IMR-90 (cell line): Measurements from ENCODE around the gene CNFN. TPM values are rescaled to one million over a fixed set of nuclear protein-coding genes. Genes with fewer than 3 reads are reported as not detected.

ENCODE experiments used
- ATAC-seq: fragments of 200-7000 bp; cut with Tn5 transposase; 2 replicates; pipeline ENCODE4 v1.9.1; 2020; ENCODE audit warnings: low read depth, mild to moderate bottlenecking, moderate library complexity
- BruUV-seq: library from RNA; stranded (reverse); fragments of 400-500 nt; replicated peaks from 2 replicates; lab custom pipeline; 2021; lab: Mats Ljungman, UMichigan
- CTCF ChIA-PET: fragments of 300-600 bp; formaldehyde crosslinking; extraction: SDS; loops from one replicate; lab custom pipeline; 2021; ENCODE audit warnings: antibody characterized with exemption; lab: Yijun Ruan, JAX
- POLR2A ChIA-PET: fragments of 300-600 bp; sonication (Branson Sonifier 250); formaldehyde crosslinking; loops from one replicate; lab custom pipeline; 2022; ENCODE audit warnings: antibody characterized with exemption; ENCODE audit not compliant: unreplicated experiment; lab: Charles Lee
- DNase-seq: peaks from one replicate; pipeline ENCODE4 v3.0.0; 2013
- H2AFZ ChIP-seq: replicated peaks from 2 replicates; pipeline ENCODE3; 2013; ENCODE audit warnings: low read length, mild to moderate bottlenecking; ENCODE audit not compliant: poor library complexity
- H2AK5ac ChIP-seq: 2 replicates; pipeline ENCODE4 v1.6.1; 2013; ENCODE audit warnings: low read depth, low read length, inconsistent platforms
- H2AK9ac ChIP-seq: replicated peaks from 2 replicates; pipeline ENCODE3; 2013; ENCODE audit warnings: mild to moderate bottlenecking, low read depth, low read length, moderate library complexity; ENCODE audit not compliant: poor library complexity
- H2BK120ac ChIP-seq: 2 replicates; pipeline ENCODE4 v1.6.1; 2013; ENCODE audit warnings: low read depth, low read length, inconsistent platforms
- H2BK15ac ChIP-seq: 3 replicates; pipeline ENCODE4 v1.6.1; 2013; ENCODE audit warnings: low read depth, low read length, inconsistent platforms
- H2BK20ac ChIP-seq: 2 replicates; pipeline ENCODE4 v1.6.1; 2013; ENCODE audit warnings: low read depth, mild to moderate bottlenecking, inconsistent platforms, low read length, moderate library complexity
- H2BK5ac ChIP-seq: 2 replicates; pipeline ENCODE4 v1.6.1; 2013; ENCODE audit warnings: mild to moderate bottlenecking, low read depth, low read length, inconsistent platforms; ENCODE audit not compliant: poor library complexity, severe bottlenecking
- H3K14ac ChIP-seq: replicated peaks from 2 replicates; pipeline ENCODE4 v1.6.1; 2013; ENCODE audit warnings: low read depth, low read length, inconsistent platforms
- H3K18ac ChIP-seq: 2 replicates; pipeline ENCODE4 v1.6.1; 2013; ENCODE audit warnings: low read depth, low read length, control low read depth
- H3K23ac ChIP-seq: 2 replicates; pipeline ENCODE4 v1.6.1; 2013; ENCODE audit warnings: low read depth, low read length, inconsistent platforms
- H3K27ac ChIP-seq: 2 replicates; pipeline ENCODE4 v1.5.1; 2013; ENCODE audit warnings: mild to moderate bottlenecking, control low read depth, low read length; ENCODE audit not compliant: insufficient read depth
- H3K27me3 ChIP-seq: 2 replicates; pipeline ENCODE4 v1.6.1; 2013; ENCODE audit warnings: low read length; ENCODE audit not compliant: control insufficient read depth, insufficient read depth
- H3K36me3 ChIP-seq: 2 replicates; pipeline ENCODE4 v1.6.1; 2013; ENCODE audit warnings: low read length, mixed read lengths; ENCODE audit not compliant: control insufficient read depth, insufficient read depth
- H3K4ac ChIP-seq: 2 replicates; pipeline ENCODE4 v1.6.1; 2013; ENCODE audit warnings: low read depth, low read length, inconsistent platforms
- H3K4me1 ChIP-seq: 2 replicates; pipeline ENCODE4 v1.6.1; 2013; ENCODE audit warnings: low read length, mixed read lengths; ENCODE audit not compliant: control insufficient read depth, insufficient read depth
- H3K4me2 ChIP-seq: 2 replicates; pipeline ENCODE4 v1.6.1; 2013; ENCODE audit warnings: low read depth, mild to moderate bottlenecking, control low read depth, low read length, moderate library complexity
- H3K4me3 ChIP-seq: 2 replicates; pipeline ENCODE4 v1.5.1; 2013; ENCODE audit warnings: low read depth, mild to moderate bottlenecking, control low read depth, low read length, moderate library complexity; ENCODE audit not compliant: insufficient read depth
- H3K56ac ChIP-seq: 2 replicates; pipeline ENCODE4 v1.6.1; 2013; ENCODE audit warnings: low read length, inconsistent platforms; ENCODE audit not compliant: insufficient read depth; ENCODE audit errors: extremely low read depth
- H3K79me1 ChIP-seq, 2 experiments: 2 replicates each; pipeline ENCODE4 v1.6.1; 2013; ENCODE audit warnings: low read length in 2 of 2, inconsistent platforms in 1 of 2, low read depth in 1 of 2
- H3K9ac ChIP-seq: 2 replicates; pipeline ENCODE4 v1.6.1; 2013; ENCODE audit warnings: low read depth, low read length, control low read depth
- H3K9me1 ChIP-seq: 2 replicates; pipeline ENCODE4 v1.6.1; 2013; ENCODE audit warnings: low read length, inconsistent platforms; ENCODE audit not compliant: insufficient read depth
- H3K9me3 ChIP-seq: 2 replicates; pipeline ENCODE4 v1.6.1; 2013; ENCODE audit warnings: low read length; ENCODE audit not compliant: control insufficient read depth, insufficient read depth
- H4K20me1 ChIP-seq: 2 replicates; pipeline ENCODE4 v1.6.1; 2013; ENCODE audit warnings: low read length, inconsistent platforms; ENCODE audit not compliant: insufficient read depth
- H4K5ac ChIP-seq: 2 replicates; pipeline ENCODE4 v1.6.1; 2013; ENCODE audit warnings: mild to moderate bottlenecking, low read depth, low read length, control low read depth
- H4K8ac ChIP-seq, 2 experiments: 2 replicates each; pipeline ENCODE4 v1.6.1; 2013; ENCODE audit warnings: low read depth in 2 of 2, low read length in 2 of 2, control low read depth in 1 of 2, inconsistent platforms in 1 of 2
- H4K91ac ChIP-seq: 2 replicates; pipeline ENCODE4 v1.6.1; 2013; ENCODE audit warnings: low read depth, low read length, inconsistent platforms; ENCODE audit not compliant: insufficient read depth
- BHLHE40 ChIP-seq: fragments of 150-350 bp; IDR thresholded peaks from 2 replicates; pipeline ENCODE4 v1.6.1; 2016; ENCODE audit warnings: mild to moderate bottlenecking, low read depth, low read length
- CEBPB ChIP-seq: IDR thresholded peaks from 2 replicates; pipeline ENCODE4 v1.6.1; 2012; ENCODE audit warnings: low read depth, low read length, improper control_type of control experiment
- CHD1 ChIP-seq: IDR thresholded peaks from 2 replicates; pipeline ENCODE4 v1.6.1; 2012; ENCODE audit warnings: low read depth, low read length, improper control_type of control experiment
- ELK1 ChIP-seq: fragments of 150-350 bp; IDR thresholded peaks from 2 replicates; pipeline ENCODE4 v1.6.1; 2016; ENCODE audit warnings: low read depth, mild to moderate bottlenecking, low read length, moderate library complexity, borderline replicate concordance
- FOS ChIP-seq: fragments of 150-350 bp; IDR thresholded peaks from 2 replicates; pipeline ENCODE4 v1.6.1; 2016; ENCODE audit warnings: low read depth, low read length
- MAFK ChIP-seq: IDR thresholded peaks from 2 replicates; pipeline ENCODE4 v1.6.1; 2012; ENCODE audit warnings: low read depth, low read length, improper control_type of control experiment
- MAZ ChIP-seq: IDR thresholded peaks from 2 replicates; pipeline ENCODE4 v1.6.1; 2012; ENCODE audit warnings: low read depth, mild to moderate bottlenecking, low read length, improper control_type of control experiment, moderate library complexity, borderline replicate concordance
- MXI1 ChIP-seq: IDR thresholded peaks from 2 replicates; pipeline ENCODE4 v1.6.1; 2012; ENCODE audit warnings: low read depth, mild to moderate bottlenecking, low read length, moderate library complexity, borderline replicate concordance
- NFE2L2 ChIP-seq: fragments of 150-350 bp; IDR thresholded peaks from 2 replicates; pipeline ENCODE4 v1.6.1; 2016; ENCODE audit warnings: low read depth, mild to moderate bottlenecking, low read length
- POLR2A ChIP-seq: IDR thresholded peaks from 2 replicates; pipeline ENCODE4 v1.6.1; 2012; ENCODE audit warnings: mild to moderate bottlenecking, low read depth, low read length
- RAD21 ChIP-seq: IDR thresholded peaks from 2 replicates; pipeline ENCODE4 v1.6.1; 2012; ENCODE audit warnings: low read length, improper control_type of control experiment
- RCOR1 ChIP-seq: IDR thresholded peaks from 2 replicates; pipeline ENCODE4 v1.6.1; 2012; ENCODE audit warnings: mild to moderate bottlenecking, low read length, improper control_type of control experiment; ENCODE audit not compliant: insufficient replicate concordance
- RFX5 ChIP-seq: IDR thresholded peaks from 2 replicates; pipeline ENCODE4 v1.8.0; 2012; ENCODE audit warnings: low read depth, mild to moderate bottlenecking, low read length, moderate library complexity
- SMC3 ChIP-seq: fragments of 150-350 bp; IDR thresholded peaks from 2 replicates; pipeline ENCODE4 v1.6.1; 2016; ENCODE audit warnings: low read depth, mild to moderate bottlenecking, antibody characterized with exemption, low read length, moderate library complexity
- WGBS, 2 experiments: methylation state at CpG; one replicate each; pipeline versions ENCODE4 v1.1.5 to v1.1.7; 2013; ENCODE audit warnings: missing lambda C conversion rate in 2 of 2; ENCODE audit not compliant: insufficient read length in 1 of 2; ENCODE audit errors: extremely low coverage in 2 of 2; 5-methylcytosine and 5-hydroxymethylcytosine counted together
- dilution Hi-C: fragments of 300-500 bp; cut with HindIII; formaldehyde crosslinking; loops from one replicate; pipeline ENCODE4 v1.14.3; 2018; ENCODE audit warnings: low sequenced_read_pairs; ENCODE audit not compliant: unreplicated experiment
- in situ Hi-C: fragments of 300-500 bp; cut with MboI; formaldehyde crosslinking; loops from 3 replicates; pipeline ENCODE4 v1.14.3; 2019; ENCODE audit warnings: low sequenced_read_pairs, inconsistent platforms, mixed read lengths
- intact Hi-C: fragments of 100-400 bp; cut with micrococcal nuclease; formaldehyde crosslinking; loops from 2 replicates; pipeline ENCODE4 v1.10.0; 2022
- polyA plus RNA-seq, 3 experiments: library from polyadenylated mRNA; depleted of rRNA; stranded (reverse); fragments of >200 nt; gene quantifications; 2 replicates each; pipeline ENCODE4 v1.2.3, GENCODE V29; 2012; ENCODE audit warnings: low replicate concordance in 1 of 3
- total RNA-seq: library from RNA; depleted of rRNA; stranded (reverse); fragments of >200 nt; gene quantifications from 2 replicates; pipeline ENCODE4 v1.2.3, GENCODE V29; 2012
- TF ChIP-seq, protein P1 (sequence below): conservative IDR thresholded peaks from 2 replicates; pipeline ENCODE4 v1.5.1; 2012; ENCODE audit warnings: mild to moderate bottlenecking, low read depth, low read length, improper control_type of control experiment
- TF ChIP-seq, protein P2 (sequence below): fragments of 150-350 bp; IDR thresholded peaks from 2 replicates; pipeline ENCODE4 v1.6.1; 2017; ENCODE audit warnings: mild to moderate bottlenecking, antibody characterized with exemption, low read length, low read depth

Gene CNFN
- total and polyA plus RNA-seq, 2 of the 4 experiments (the other 2 are of a cell fraction): 1.2 TPM; not detected in 1

DNA sequence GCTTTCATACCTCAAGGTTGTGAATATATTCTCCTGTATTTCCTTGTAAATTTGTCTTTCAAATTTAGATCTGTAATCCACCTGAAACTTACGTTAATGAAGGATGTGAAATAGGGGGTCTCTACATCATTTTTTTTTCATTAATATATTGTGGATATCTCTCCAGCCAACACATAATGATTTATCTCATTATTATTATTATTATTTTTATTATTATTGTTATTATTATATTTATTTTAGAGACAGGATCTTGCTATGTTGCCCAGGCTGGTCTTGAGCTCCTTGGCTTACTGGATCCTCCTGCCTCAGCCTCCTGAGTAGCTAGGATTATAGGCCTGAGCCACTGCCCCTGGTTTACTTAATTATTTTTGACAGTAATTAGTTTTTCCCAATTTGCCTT is 41.4 kb upstream of the CNFN start:
- H2BK20ac ChIP-seq: no peak overlapping the region
- BruUV-seq: no TSS peak
- no peak overlapping the region for H3K23ac ChIP-seq
- no peak overlapping the region for H2BK5ac ChIP-seq
- in situ Hi-C loops: no loop called here
- ATAC-seq (no peak), DNase-seq (no peak)
- H4K8ac ChIP-seq: no peak overlapping the region
- dilution Hi-C loops: no loop called here
- no peaks in the 10 kb centered on the region for H3K9me3 ChIP-seq
- WGBS, 2 experiments: no CpG with 5 or more reads among the region's 1 CpG
- H3K36me3 ChIP-seq: no peaks in the 10 kb centered on the region
- no peak overlapping the region for H3K27ac ChIP-seq
- H2AFZ ChIP-seq: no peak overlapping the region
- no peak overlapping the region for H3K4ac ChIP-seq
- H3K27me3 ChIP-seq: no peaks in the 10 kb centered on the region
- no peaks in the 10 kb centered on the region for H3K79me1 ChIP-seq
- no peak overlapping the region for H4K5ac ChIP-seq
- H2AK5ac ChIP-seq: no peak overlapping the region
- H3K4me2 ChIP-seq: no peak overlapping the region
- no peak overlapping the region for H3K56ac ChIP-seq
- H2AK9ac ChIP-seq: no peak overlapping the region
- H3K9me1 ChIP-seq: peaks cover 3% of the 10 kb centered on the region; the same call in 1 of the 2 replicates
- H2BK15ac ChIP-seq: no peak overlapping the region
- ChIA-PET POLR2A (interaction anchor here (0.6 kb wide), 1 partner anchor 179 kb away, joined by 5 read pairs; no protein-coding TSS in a partner anchor), CTCF (no interaction called here)
- no peaks in the 10 kb centered on the region for H4K20me1 ChIP-seq
- no peak overlapping the region for H3K14ac ChIP-seq
- no peak overlapping the region for H3K18ac ChIP-seq
- no peak for TF ChIP-seq RFX5
- TF ChIP-seq CHD1: no peak
- TF ChIP-seq MAFK: no peak
- no peak for TF ChIP-seq BHLHE40
- TF ChIP-seq RAD21: no peak
- TF ChIP-seq POLR2A: no peak
- no peak for TF ChIP-seq RCOR1
- no peak for TF ChIP-seq FOS
- no peak for TF ChIP-seq MXI1
- no peak for TF ChIP-seq ELK1
- TF ChIP-seq SMC3: no peak
- TF ChIP-seq, protein P1, sequence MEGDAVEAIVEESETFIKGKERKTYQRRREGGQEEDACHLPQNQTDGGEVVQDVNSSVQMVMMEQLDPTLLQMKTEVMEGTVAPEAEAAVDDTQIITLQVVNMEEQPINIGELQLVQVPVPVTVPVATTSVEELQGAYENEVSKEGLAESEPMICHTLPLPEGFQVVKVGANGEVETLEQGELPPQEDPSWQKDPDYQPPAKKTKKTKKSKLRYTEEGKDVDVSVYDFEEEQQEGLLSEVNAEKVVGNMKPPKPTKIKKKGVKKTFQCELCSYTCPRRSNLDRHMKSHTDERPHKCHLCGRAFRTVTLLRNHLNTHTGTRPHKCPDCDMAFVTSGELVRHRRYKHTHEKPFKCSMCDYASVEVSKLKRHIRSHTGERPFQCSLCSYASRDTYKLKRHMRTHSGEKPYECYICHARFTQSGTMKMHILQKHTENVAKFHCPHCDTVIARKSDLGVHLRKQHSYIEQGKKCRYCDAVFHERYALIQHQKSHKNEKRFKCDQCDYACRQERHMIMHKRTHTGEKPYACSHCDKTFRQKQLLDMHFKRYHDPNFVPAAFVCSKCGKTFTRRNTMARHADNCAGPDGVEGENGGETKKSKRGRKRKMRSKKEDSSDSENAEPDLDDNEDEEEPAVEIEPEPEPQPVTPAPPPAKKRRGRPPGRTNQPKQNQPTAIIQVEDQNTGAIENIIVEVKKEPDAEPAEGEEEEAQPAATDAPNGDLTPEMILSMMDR: no peak
- TF ChIP-seq, protein P2, sequence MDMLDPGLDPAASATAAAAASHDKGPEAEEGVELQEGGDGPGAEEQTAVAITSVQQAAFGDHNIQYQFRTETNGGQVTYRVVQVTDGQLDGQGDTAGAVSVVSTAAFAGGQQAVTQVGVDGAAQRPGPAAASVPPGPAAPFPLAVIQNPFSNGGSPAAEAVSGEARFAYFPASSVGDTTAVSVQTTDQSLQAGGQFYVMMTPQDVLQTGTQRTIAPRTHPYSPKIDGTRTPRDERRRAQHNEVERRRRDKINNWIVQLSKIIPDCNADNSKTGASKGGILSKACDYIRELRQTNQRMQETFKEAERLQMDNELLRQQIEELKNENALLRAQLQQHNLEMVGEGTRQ: no peak
- no peak for TF ChIP-seq NFE2L2
- no peak for TF ChIP-seq MAZ
- TF ChIP-seq CEBPB: no peak
- no peak overlapping the region for H3K4me3 ChIP-seq
- no peak overlapping the region for H2BK120ac ChIP-seq
- H3K4me1 ChIP-seq: no peaks in the 10 kb centered on the region
- no peak overlapping the region for H3K9ac ChIP-seq
- intact Hi-C loops: no loop called here
- no peak overlapping the region for H4K91ac ChIP-seq
